OCI-LY1 (cell line): ENCODE measurements around the gene CTDSPL2.
A peak's percentile ranks its signal among the peaks of the same experiment; 100 is the strongest.

Experiments
- H2AFZ ChIP-seq: fragments of 200-600 bp; sonication (generic), shearing (Covaris generic); 2 replicates; pipeline ENCODE4 v1.6.0; 2014; ENCODE audit warnings: antibody characterized with exemption, mild to moderate bottlenecking, low read length
- H3F3A ChIP-seq: fragments of 200-600 bp; sonication (generic), shearing (Covaris generic); 2 replicates; pipeline ENCODE4 v1.6.0; 2014; ENCODE audit warnings: mild to moderate bottlenecking, antibody characterized with exemption, low read length, moderate library complexity; ENCODE audit not compliant: insufficient read depth
- H3K27ac ChIP-seq: fragments of 200-600 bp; sonication (generic); 2 replicates; pipeline ENCODE4 v1.5.1; 2014; ENCODE audit warnings: low read length, mixed run types, mild to moderate bottlenecking, low read depth; ENCODE audit not compliant: poor library complexity, severe bottlenecking
- H3K27me3 ChIP-seq: fragments of 200-600 bp; sonication (generic); 2 replicates; pipeline ENCODE4 v1.6.0; 2014; ENCODE audit warnings: antibody characterized with exemption, mild to moderate bottlenecking, low read length, moderate library complexity; ENCODE audit not compliant: insufficient read depth
- H3K36me3 ChIP-seq: fragments of 200-600 bp; sonication (generic); 2 replicates; pipeline ENCODE4 v1.6.1; 2014; ENCODE audit warnings: mild to moderate bottlenecking, antibody characterized with exemption, low read length, moderate library complexity, mixed read lengths; ENCODE audit not compliant: insufficient read depth
- H3K4me1 ChIP-seq: fragments of 200-600 bp; sonication (generic); 2 replicates; pipeline ENCODE4 v1.5.1; 2014; ENCODE audit warnings: mild to moderate bottlenecking, low read length, moderate library complexity; ENCODE audit not compliant: insufficient read depth, severe bottlenecking
- H3K4me2 ChIP-seq: fragments of 200-600 bp; sonication (generic), shearing (Covaris generic); 2 replicates; pipeline ENCODE4 v1.6.1; 2014; ENCODE audit warnings: low read length
- H3K4me3 ChIP-seq: fragments of 200-600 bp; sonication (generic); 2 replicates; pipeline ENCODE4 v1.5.1; 2014; ENCODE audit warnings: low read length, low read depth, mild to moderate bottlenecking, mixed read lengths; ENCODE audit not compliant: poor library complexity, severe bottlenecking
- H3K79me2 ChIP-seq: fragments of 200-600 bp; shearing (Covaris generic); 2 replicates; pipeline ENCODE4 v1.6.1; 2016; ENCODE audit warnings: mixed run types, low read length, mixed read lengths; ENCODE audit not compliant: insufficient read depth
- H3K9ac ChIP-seq: fragments of 200-600 bp; sonication (generic), shearing (Covaris generic); 2 replicates; pipeline ENCODE4 v1.6.1; 2014; ENCODE audit warnings: mild to moderate bottlenecking, low read length, mixed read lengths
- H3K9me2 ChIP-seq: fragments of 200-600 bp; sonication (generic), shearing (Covaris generic); 2 replicates; pipeline ENCODE4 v1.6.1; 2014; ENCODE audit warnings: low read depth, mild to moderate bottlenecking, low read length, mixed read lengths
- H3K9me3 ChIP-seq: fragments of 200-600 bp; shearing (Covaris generic); 2 replicates; pipeline ENCODE4 v1.6.1; 2014; ENCODE audit warnings: low read length, mixed read lengths
- H4K20me1 ChIP-seq: fragments of 200-600 bp; sonication (generic), shearing (Covaris generic); 2 replicates; pipeline ENCODE4 v1.6.0; 2016; ENCODE audit warnings: mild to moderate bottlenecking, low read length; ENCODE audit not compliant: insufficient read depth
- EZH2 ChIP-seq: fragments of 200-600 bp; sonication (generic), shearing (Covaris generic); IDR thresholded peaks from 2 replicates; pipeline ENCODE4 v1.8.0; 2017; ENCODE audit warnings: borderline replicate concordance, mixed run types, mild to moderate bottlenecking, antibody characterized with exemption, low read length, moderate library complexity, mixed read lengths
- TF ChIP-seq, protein P1 (sequence below): fragments of 200-600 bp; sonication (generic), shearing (Covaris generic); IDR thresholded peaks from 2 replicates; pipeline ENCODE4 v1.5.1; 2017; ENCODE audit warnings: mild to moderate bottlenecking, antibody characterized with exemption, low read length, moderate library complexity, mixed read lengths

Gene CTDSPL2

GRCh38 chr15:44500555-44500954 is 73.1 kb downstream of the CTDSPL2 start:
- H3F3A ChIP-seq, result no peaks in the 10 kb centered on the region; the same call in 1 of the 2 replicates
- no peak overlapping the region for H3K9ac ChIP-seq
- H3K27ac ChIP-seq, result no peak overlapping the region
- no peak for TF ChIP-seq EZH2
- TF ChIP-seq, protein P1, sequence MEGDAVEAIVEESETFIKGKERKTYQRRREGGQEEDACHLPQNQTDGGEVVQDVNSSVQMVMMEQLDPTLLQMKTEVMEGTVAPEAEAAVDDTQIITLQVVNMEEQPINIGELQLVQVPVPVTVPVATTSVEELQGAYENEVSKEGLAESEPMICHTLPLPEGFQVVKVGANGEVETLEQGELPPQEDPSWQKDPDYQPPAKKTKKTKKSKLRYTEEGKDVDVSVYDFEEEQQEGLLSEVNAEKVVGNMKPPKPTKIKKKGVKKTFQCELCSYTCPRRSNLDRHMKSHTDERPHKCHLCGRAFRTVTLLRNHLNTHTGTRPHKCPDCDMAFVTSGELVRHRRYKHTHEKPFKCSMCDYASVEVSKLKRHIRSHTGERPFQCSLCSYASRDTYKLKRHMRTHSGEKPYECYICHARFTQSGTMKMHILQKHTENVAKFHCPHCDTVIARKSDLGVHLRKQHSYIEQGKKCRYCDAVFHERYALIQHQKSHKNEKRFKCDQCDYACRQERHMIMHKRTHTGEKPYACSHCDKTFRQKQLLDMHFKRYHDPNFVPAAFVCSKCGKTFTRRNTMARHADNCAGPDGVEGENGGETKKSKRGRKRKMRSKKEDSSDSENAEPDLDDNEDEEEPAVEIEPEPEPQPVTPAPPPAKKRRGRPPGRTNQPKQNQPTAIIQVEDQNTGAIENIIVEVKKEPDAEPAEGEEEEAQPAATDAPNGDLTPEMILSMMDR, result no peak
- no peak overlapping the region for H3K4me3 ChIP-seq
- no peaks in the 10 kb centered on the region for H3K79me2 ChIP-seq
- H4K20me1 ChIP-seq, result no peaks in the 10 kb centered on the region
- H3K9me2 ChIP-seq, result no peaks in the 10 kb centered on the region
- no peaks in the 10 kb centered on the region for H3K9me3 ChIP-seq
- no peaks in the 10 kb centered on the region for H3K27me3 ChIP-seq
- no peak overlapping the region for H3K4me2 ChIP-seq
- H3K4me1 ChIP-seq, result no peaks in the 10 kb centered on the region
- no peak overlapping the region for H2AFZ ChIP-seq
- peaks cover 72% of the 10 kb centered on the region for H3K36me3 ChIP-seq

DNA sequence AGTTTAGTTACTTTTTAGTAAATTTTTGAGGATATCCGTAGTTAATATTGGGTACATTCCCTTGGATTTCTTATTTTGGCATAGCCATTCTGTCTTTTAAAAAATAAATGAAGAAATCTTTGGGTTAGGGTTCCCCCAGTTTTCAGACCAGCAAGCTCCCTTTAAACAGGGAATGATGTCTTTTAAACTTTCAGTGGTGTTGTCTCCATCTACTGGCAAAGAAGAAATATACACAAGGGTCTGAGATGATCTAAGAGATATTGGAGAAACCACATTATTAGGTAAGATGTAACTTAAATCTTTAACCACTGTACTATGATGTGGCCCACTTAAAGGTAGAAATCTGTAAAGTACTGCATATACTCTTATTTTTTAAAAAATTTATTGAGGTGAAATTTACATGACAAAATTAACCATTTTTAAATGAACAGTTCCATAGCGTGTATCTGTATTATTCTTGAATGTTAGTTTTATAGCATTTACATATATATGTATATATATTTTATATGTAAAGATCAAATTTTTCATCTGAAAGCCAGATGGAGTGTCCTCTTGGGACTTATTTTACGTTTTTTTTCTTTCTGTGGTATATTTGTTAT is 74.4 kb downstream of the CTDSPL2 start:
- Histone ChIP-seq H3F3A (no peaks in the 10 kb centered on the region; the same call in 1 of the 2 replicates), H2AFZ (no peak overlapping the region), H4K20me1 (no peaks in the 10 kb centered on the region), H3K79me2 (no peaks in the 10 kb centered on the region), H3K9me2 (no peaks in the 10 kb centered on the region), H3K4me1 (no peaks in the 10 kb centered on the region), H3K27ac (no peak overlapping the region), H3K27me3 (no peaks in the 10 kb centered on the region), H3K4me3 (no peak overlapping the region), H3K9me3 (no peaks in the 10 kb centered on the region), H3K4me2 (no peak overlapping the region), H3K36me3 (peaks cover 66% of the 10 kb centered on the region), H3K9ac (no peak overlapping the region)
- TF ChIP-seq, protein P1, result peak; percentile 65
- TF ChIP-seq EZH2, result no peak

DNA sequence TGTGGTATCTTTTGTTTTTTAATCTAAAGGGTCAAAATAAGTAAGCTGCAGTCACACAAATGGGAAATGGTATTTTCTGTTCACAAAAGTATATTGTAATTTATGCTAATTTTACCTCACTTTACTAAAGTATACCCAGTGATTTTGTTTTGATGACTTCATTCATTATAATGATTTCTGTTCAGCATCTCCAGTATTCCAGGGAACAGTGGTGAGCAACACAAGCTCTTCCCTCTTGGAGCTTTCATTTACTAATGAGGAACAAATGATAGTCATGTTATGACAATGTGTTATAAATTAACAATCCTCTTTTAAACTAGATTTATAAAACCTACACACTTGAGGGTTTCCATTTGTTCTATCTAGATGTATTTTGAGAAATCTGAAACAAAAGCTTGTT is 89.0 kb downstream of the CTDSPL2 start:
- no peaks in the 10 kb centered on the region for H3K9me2 ChIP-seq
- no peak overlapping the region for H2AFZ ChIP-seq
- H3K9me3 ChIP-seq, result no peaks in the 10 kb centered on the region
- no peaks in the 10 kb centered on the region for H3F3A ChIP-seq
- H3K9ac ChIP-seq, result no peak overlapping the region
- H3K27ac ChIP-seq, result no peak overlapping the region
- H3K79me2 ChIP-seq, result no peaks in the 10 kb centered on the region
- no peaks in the 10 kb centered on the region for H3K4me1 ChIP-seq
- H3K4me2 ChIP-seq, result no peak overlapping the region
- no peaks in the 10 kb centered on the region for H4K20me1 ChIP-seq
- H3K27me3 ChIP-seq, result no peaks in the 10 kb centered on the region
- no peak for TF ChIP-seq EZH2
- TF ChIP-seq, protein P1, result no peak
- no peak overlapping the region for H3K4me3 ChIP-seq
- H3K36me3 ChIP-seq, result peaks cover 63% of the 10 kb centered on the region
